VCaP (cell line): ENCODE measurements around the gene YPEL1.
"Not testable (repeated sequence)": the region's sequence is repeated elsewhere in the genome, so short reads cannot be mapped to it uniquely, and the experiment has no call there.

ENCODE experiments used
- H3K27ac ChIP-seq: fragments of 450-650 bp; 2 replicates; pipeline ENCODE4 v1.5.1; 2017
- TF ChIP-seq, protein P1 (sequence below): fragments of 450-650 bp; conservative IDR thresholded peaks from 2 replicates; pipeline ENCODE4 v1.5.1; 2017; ENCODE audit warnings: mild to moderate bottlenecking, moderate library complexity

The YPEL1 gene

DNA sequence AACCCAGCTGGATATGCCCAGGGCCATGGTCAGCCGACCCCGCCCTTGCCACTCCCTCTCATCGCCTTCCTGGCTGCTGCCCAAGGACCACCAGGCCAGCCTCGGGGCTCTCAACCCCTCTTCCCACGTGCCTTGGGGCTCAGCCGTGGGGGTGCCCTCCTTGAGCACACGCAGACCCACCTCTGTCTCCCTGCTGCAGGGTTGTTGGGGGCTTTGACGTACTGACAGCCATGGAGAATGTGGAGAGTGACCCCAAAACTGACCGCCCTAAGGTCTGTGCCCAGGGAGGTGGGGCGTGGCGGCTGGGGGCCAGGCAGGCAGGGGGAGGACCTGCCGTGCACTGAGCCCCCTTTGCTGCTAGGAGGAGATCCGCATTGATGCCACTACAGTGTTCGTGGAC is 41.2 kb downstream of the YPEL1 start:
- H3K27ac ChIP-seq = no peak overlapping the region
- TF ChIP-seq, protein P1, sequence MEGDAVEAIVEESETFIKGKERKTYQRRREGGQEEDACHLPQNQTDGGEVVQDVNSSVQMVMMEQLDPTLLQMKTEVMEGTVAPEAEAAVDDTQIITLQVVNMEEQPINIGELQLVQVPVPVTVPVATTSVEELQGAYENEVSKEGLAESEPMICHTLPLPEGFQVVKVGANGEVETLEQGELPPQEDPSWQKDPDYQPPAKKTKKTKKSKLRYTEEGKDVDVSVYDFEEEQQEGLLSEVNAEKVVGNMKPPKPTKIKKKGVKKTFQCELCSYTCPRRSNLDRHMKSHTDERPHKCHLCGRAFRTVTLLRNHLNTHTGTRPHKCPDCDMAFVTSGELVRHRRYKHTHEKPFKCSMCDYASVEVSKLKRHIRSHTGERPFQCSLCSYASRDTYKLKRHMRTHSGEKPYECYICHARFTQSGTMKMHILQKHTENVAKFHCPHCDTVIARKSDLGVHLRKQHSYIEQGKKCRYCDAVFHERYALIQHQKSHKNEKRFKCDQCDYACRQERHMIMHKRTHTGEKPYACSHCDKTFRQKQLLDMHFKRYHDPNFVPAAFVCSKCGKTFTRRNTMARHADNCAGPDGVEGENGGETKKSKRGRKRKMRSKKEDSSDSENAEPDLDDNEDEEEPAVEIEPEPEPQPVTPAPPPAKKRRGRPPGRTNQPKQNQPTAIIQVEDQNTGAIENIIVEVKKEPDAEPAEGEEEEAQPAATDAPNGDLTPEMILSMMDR = no peak

- H3K27ac ChIP-seq = no peak overlapping the region
- TF ChIP-seq, protein P1 = no peak
Observed at GRCh38 chr22:21693999-21694341, 41.6 kb downstream of the YPEL1 start.

DNA sequence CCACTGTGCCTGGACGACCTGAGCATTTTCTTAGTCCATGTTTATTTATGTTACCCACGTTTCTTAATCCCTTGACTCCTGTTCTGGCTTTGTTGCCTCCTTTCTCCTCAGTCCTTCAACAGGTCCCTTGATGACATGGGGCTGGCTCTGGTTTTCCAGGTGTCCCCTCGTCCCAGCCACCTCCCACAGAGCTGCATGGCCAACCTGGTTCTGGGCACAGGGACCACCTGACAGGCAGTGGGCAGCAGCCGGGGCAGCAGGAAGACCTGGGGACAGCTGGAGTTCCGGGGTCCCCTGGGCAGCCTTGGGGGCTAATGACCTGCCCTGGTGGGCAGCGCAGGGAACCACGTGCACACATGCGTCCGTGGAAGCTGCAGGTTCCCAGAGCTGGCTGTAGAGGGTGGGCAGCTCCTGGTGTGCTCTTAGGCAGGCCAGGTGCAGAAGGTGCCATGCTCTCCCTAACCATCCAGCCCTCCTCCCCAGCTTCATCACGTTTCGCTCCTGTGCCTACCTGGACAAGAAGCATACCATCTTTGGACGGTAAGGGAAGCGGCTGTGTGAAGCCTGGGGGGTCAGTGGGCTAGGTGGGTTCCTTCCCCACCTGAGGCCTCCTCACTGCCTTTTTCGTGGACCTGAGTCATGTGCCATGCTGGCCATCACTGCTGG is 42.1 kb downstream of the YPEL1 start:
- TF ChIP-seq, protein P1 = no peak
- no peak overlapping the region for H3K27ac ChIP-seq

- not testable (repeated sequence) for H3K27ac ChIP-seq
Observed at GRCh38 chr22:21692856-21693255, 42.7 kb downstream of the YPEL1 start.

- TF ChIP-seq, protein P1 = no peak
- no peak overlapping the region for H3K27ac ChIP-seq
Observed at GRCh38 chr22:21691816-21692215, 43.8 kb downstream of the YPEL1 start.

DNA sequence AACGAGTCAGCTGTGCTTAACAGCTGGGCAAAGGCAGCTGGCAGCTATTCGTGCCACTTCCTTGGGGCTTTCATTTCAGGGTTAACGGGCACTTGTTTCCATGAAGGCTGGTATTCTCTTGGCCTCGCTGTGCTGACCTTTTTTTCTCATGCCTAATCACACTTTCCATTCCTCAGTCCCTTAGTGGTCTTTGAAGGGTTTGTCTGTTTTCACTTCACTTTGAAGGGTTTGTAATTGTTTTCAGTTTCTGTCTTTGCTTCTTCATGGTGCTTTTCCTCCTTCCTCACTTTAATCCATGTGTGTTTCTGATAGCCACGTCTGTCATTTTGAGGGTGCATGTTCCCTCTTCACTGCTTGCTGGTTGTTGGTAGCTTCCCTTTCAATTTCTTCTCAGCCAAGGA is 45.2 kb downstream of the YPEL1 start:
- H3K27ac ChIP-seq = no peak overlapping the region
- TF ChIP-seq, protein P1 = no peak

- no peak overlapping the region for H3K27ac ChIP-seq
Observed at GRCh38 chr22:21688706-21689381, 46.8 kb downstream of the YPEL1 start.

GRCh38 chr22:21688341-21688705 is 47.3 kb downstream of the YPEL1 start:
- TF ChIP-seq, protein P1 = no peak
- H3K27ac ChIP-seq = no peak overlapping the region

More at GRCh38 chr22:21688706-21689381, 46.8 kb downstream of the YPEL1 start:
- TF ChIP-seq, protein P1 = no peak
